ENCODE measurements around the gene FAM13A. TPM values are rescaled to one million over a fixed set of nuclear protein-coding genes. Genes with fewer than 3 reads are reported as not detected.

FAM13A gene
- total RNA-seq, 1 experiment from 2014 or later, result 26.7 TPM

DNA sequence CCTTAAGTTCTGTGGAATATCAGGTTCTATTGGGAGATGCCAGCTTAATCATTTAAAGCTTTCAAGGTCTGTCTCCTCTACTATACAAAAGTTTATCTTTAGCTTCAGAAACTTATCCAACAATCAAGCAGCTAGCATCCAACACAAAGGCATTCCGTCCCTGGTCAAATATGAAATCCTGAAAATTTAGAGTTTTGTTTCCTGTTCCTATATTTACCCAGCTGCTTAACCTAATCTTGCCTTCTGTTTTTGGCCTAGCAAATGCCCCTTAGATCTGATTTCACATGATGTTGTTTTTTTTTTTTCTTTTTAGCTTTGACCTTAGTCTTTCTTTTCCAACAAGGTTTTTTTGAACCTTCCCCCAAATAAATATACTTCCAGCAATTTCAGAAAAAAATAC, 33.8 kb downstream of the FAM13A start:
- CTCF ChIA-PET, result interaction anchor here (0.7 to 1.5 kb wide), 2 partner anchors 204 to 350 kb away, joined by 3 to 5 read pairs; no protein-coding TSS in a partner anchor
- no peak overlapping the region for H3K4me3 ChIP-seq
- no peak for DNase-seq
- TF ChIP-seq, protein P1, sequence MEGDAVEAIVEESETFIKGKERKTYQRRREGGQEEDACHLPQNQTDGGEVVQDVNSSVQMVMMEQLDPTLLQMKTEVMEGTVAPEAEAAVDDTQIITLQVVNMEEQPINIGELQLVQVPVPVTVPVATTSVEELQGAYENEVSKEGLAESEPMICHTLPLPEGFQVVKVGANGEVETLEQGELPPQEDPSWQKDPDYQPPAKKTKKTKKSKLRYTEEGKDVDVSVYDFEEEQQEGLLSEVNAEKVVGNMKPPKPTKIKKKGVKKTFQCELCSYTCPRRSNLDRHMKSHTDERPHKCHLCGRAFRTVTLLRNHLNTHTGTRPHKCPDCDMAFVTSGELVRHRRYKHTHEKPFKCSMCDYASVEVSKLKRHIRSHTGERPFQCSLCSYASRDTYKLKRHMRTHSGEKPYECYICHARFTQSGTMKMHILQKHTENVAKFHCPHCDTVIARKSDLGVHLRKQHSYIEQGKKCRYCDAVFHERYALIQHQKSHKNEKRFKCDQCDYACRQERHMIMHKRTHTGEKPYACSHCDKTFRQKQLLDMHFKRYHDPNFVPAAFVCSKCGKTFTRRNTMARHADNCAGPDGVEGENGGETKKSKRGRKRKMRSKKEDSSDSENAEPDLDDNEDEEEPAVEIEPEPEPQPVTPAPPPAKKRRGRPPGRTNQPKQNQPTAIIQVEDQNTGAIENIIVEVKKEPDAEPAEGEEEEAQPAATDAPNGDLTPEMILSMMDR (conservative IDR thresholded peaks at IDR 0.05), result no peak
- no peak for TF ChIP-seq EZH2 (IDR thresholded peaks at IDR 0.05; ENCODE audit: low read depth)
- no peak overlapping the region for H3K27ac ChIP-seq
- no peaks in the 10 kb centered on the region for H3K79me2 ChIP-seq (ENCODE audit: low read depth)
- no peaks in the 10 kb centered on the region for H3K9me2 ChIP-seq (ENCODE audit: insufficient read depth)
- no peaks in the 10 kb centered on the region for H3K27me3 ChIP-seq (ENCODE audit: insufficient read depth, low read depth)
- no peak overlapping the region for H2AFZ ChIP-seq
- POLR2A ChIA-PET (ENCODE audit: unreplicated experiment), result no interaction called here
- no peaks in the 10 kb centered on the region for H3F3A ChIP-seq (ENCODE audit: insufficient read depth, low read depth)
- H3K4me2 ChIP-seq, result no peak overlapping the region
- BruUV-seq (replicated peaks), result no TSS peak
- intact Hi-C loops (cut with micrococcal nuclease; ENCODE audit: unreplicated experiment), result loop anchor here (5.0 to 10.0 kb wide), 4 partner anchors 86 to 496 kb away; partner anchors contain the start of gene TIGD2
- H4K20me1 ChIP-seq (ENCODE audit: insufficient read depth), result no peaks in the 10 kb centered on the region
- H3K4me1 ChIP-seq (replicated peaks; ENCODE audit: insufficient read depth), result 0 out of 2 replicates have a peak, but pooled peaks cover 5% of the 10 kb centered on the region
- H3K36me3 ChIP-seq (ENCODE audit: low read depth), result no peaks in the 10 kb centered on the region
- no peaks in the 10 kb centered on the region for H3K9me3 ChIP-seq (ENCODE audit: insufficient read depth, low read depth)

DNA sequence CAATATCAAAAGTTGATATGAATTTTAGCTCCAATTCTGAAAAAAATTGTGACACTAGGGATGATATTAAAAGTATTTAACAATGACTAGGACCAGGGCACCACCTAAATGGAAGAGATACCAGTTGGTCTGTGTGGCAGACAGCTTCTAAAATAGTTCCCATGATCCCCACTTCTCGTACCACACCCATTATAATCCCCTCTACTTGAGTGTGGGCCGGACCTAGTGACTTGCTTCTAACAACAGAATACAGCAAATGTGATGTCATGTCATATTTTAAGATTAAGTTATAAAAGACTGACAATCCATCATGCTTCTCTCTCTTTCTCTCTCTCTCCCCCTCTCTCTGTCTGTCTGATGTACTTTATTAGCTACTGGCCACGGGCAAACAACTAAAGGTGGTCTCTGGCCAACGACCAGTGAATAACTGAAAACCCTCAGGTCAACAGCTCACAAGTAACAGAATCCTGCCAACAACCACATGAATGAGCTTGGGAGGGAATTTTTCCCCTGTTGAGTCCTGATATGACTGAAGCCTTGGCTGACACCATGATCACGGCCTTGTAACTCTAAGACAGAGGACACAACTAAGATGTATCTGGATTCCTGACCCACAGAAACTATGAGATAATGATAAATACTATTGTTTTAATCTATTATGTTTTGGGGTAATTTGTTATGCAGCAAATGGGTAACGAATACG, 34.4 kb downstream of the FAM13A start:
- Histone ChIP-seq H3K9me3 (ENCODE audit: insufficient read depth, low read depth) (no peaks in the 10 kb centered on the region), H3K27me3 (ENCODE audit: insufficient read depth, low read depth) (no peaks in the 10 kb centered on the region), H3K4me1 (replicated peaks; ENCODE audit: insufficient read depth) (0 out of 2 replicates have a peak, but pooled peaks cover 5% of the 10 kb centered on the region), H3K27ac (no peak overlapping the region), H3K9me2 (ENCODE audit: insufficient read depth) (no peaks in the 10 kb centered on the region), H3F3A (ENCODE audit: insufficient read depth, low read depth) (no peaks in the 10 kb centered on the region), H2AFZ (no peak overlapping the region), H3K79me2 (ENCODE audit: low read depth) (no peaks in the 10 kb centered on the region), H3K4me2 (no peak overlapping the region), H3K4me3 (no peak overlapping the region), H3K36me3 (ENCODE audit: low read depth) (no peaks in the 10 kb centered on the region), H4K20me1 (ENCODE audit: insufficient read depth) (no peaks in the 10 kb centered on the region)
- DNase-seq, result no peak
- ChIA-PET CTCF (interaction anchor here (0.7 to 1.5 kb wide), 2 partner anchors 204 to 349 kb away, joined by 3 to 5 read pairs; no protein-coding TSS in a partner anchor), POLR2A (ENCODE audit: unreplicated experiment) (no interaction called here)
- intact Hi-C loops (cut with micrococcal nuclease; ENCODE audit: unreplicated experiment), result loop anchor here (5.0 to 10.0 kb wide), 4 partner anchors 85 to 495 kb away; partner anchors contain the start of gene TIGD2
- BruUV-seq (replicated peaks), result no TSS peak
- no peak for TF ChIP-seq EZH2 (IDR thresholded peaks at IDR 0.05; ENCODE audit: low read depth)
- TF ChIP-seq, protein P1 (conservative IDR thresholded peaks at IDR 0.05), result no peak

DNA sequence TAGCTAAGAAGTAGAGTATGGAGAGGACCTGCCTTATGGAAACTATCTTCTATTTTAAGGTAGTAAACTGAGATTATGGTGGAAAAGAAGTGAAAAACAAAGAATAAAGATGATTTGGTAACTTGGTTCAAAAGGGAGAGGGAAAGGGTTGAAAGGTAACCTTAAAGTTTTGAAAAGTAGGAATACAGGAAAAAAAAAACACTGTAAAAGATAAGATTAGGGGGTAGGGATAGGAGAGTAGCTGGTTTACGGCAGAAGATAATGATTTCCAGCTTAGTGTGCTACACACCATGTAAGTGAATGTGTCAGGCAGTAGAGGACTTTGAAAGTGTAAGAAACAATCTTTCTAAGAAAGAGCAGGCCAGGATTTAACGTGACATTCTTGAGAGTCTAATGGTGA, 35.3 kb downstream of the FAM13A start:
- no peaks in the 10 kb centered on the region for H3K36me3 ChIP-seq (ENCODE audit: low read depth)
- no peak overlapping the region for H3K27ac ChIP-seq
- H3K4me3 ChIP-seq, result no peak overlapping the region
- no TSS peak for BruUV-seq (replicated peaks)
- no peaks in the 10 kb centered on the region for H3K9me3 ChIP-seq (ENCODE audit: insufficient read depth, low read depth)
- no peak overlapping the region for H3K4me2 ChIP-seq
- H4K20me1 ChIP-seq (ENCODE audit: insufficient read depth), result no peaks in the 10 kb centered on the region
- POLR2A ChIA-PET (ENCODE audit: unreplicated experiment), result no interaction called here
- H2AFZ ChIP-seq, result no peak overlapping the region
- H3F3A ChIP-seq (ENCODE audit: insufficient read depth, low read depth), result no peaks in the 10 kb centered on the region
- H3K79me2 ChIP-seq (ENCODE audit: low read depth), result no peaks in the 10 kb centered on the region
- TF ChIP-seq, protein P1 (conservative IDR thresholded peaks at IDR 0.05), result no peak
- TF ChIP-seq EZH2 (IDR thresholded peaks at IDR 0.05; ENCODE audit: low read depth), result no peak
- intact Hi-C loops (cut with micrococcal nuclease; ENCODE audit: unreplicated experiment), result loop anchor here (5.0 to 10.0 kb wide), 4 partner anchors 84 to 494 kb away; partner anchors contain the start of gene TIGD2
- DNase-seq, result no peak
- H3K27me3 ChIP-seq (ENCODE audit: insufficient read depth, low read depth), result no peaks in the 10 kb centered on the region
- CTCF ChIA-PET, result no interaction called here
- no peaks in the 10 kb centered on the region for H3K9me2 ChIP-seq (ENCODE audit: insufficient read depth)
- H3K4me1 ChIP-seq (replicated peaks; ENCODE audit: insufficient read depth), result 0 out of 2 replicates have a peak, but pooled peaks cover 5% of the 10 kb centered on the region

Measured in PC-9 (cell line).